A549 treated with AZD2906 at 1 μM for 4 hours (cell line): Measurements from ENCODE around the gene KCNF1. TPM values are rescaled to one million over a fixed set of nuclear protein-coding genes. Genes with fewer than 3 reads are reported as not detected.

Experiments
- total RNA-seq: library from RNA; stranded (reverse); fragments of 200-300 nt; extraction: Qiagen RNA extraction; gene quantifications from 5 replicates; pipeline ENCODE4 v1.2.3, GENCODE V29; 2022

KCNF1 gene, protein sequence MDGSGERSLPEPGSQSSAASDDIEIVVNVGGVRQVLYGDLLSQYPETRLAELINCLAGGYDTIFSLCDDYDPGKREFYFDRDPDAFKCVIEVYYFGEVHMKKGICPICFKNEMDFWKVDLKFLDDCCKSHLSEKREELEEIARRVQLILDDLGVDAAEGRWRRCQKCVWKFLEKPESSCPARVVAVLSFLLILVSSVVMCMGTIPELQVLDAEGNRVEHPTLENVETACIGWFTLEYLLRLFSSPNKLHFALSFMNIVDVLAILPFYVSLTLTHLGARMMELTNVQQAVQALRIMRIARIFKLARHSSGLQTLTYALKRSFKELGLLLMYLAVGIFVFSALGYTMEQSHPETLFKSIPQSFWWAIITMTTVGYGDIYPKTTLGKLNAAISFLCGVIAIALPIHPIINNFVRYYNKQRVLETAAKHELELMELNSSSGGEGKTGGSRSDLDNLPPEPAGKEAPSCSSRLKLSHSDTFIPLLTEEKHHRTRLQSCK
- total RNA-seq: 19.4 to 39.2 TPM (median 29.8 TPM) in 5 replicates

DNA sequence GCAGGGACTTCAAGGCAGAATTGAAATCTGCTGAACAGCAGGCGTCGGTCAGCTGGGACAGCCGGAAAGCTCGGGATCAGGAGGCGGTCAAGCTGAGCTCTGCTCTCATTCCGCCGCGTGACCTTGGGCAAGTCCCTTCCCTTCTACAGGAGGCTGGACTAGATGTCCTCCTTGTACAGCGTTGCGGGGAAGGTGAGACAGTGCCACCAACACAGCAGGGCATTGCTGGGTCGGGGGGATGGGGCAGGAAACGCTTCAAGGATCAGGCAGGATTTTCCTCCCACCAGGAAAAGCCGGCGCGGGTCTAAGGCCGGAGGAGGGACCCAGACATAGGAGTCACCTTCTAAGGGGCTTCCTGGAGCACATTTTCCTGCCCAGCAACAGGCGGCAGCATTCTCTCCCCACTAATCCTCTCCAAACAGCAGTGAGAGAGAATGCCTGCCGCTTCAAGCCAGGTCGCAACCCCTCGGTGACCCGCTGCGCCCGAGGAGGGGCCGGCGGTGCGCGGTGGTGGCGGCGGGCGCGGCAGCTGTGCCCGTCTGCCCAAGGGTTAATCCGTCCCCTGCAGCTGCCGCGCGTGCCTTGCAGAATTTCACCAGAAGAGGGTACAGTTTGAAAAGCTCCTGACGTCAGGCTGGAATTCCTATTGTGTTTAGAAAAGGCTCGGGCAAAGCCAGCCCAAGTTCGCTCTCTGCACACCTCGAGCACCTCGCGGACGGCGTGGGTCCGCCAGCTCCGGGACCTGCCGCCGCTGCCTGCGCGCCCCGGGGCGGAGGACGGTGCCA lies at the start of gene KCNF1:
KCNF1 (plus strand) TSS at position 644 of the 785 bp plus-strand sequence. CDS start 493 bp downstream, outside the sequence.

Other genes with a start within 250 kb of the KCNF1 start
- gene NOL10, start 222.0 kb upstream of the KCNF1 start, total RNA-seq: 36.9 to 49.0 TPM (median 38.9 TPM) in 5 replicates
- 0.12 to 0.29 TPM (median 0.23 TPM) in 5 replicates for gene ATP6V1C2, start 190.3 kb upstream of the KCNF1 start, total RNA-seq
- 332 to 352 TPM (median 341 TPM) in 5 replicates for gene PDIA6, start 99.1 kb upstream of the KCNF1 start, total RNA-seq
- 33.8 to 39.9 TPM (median 36.7 TPM) in 5 replicates for gene SLC66A3, start 243.5 kb downstream of the KCNF1 start, total RNA-seq